Chondrocyte (in vitro differentiated cells): Measurements from ENCODE around the gene GRAMD2B. TPM values are rescaled to one million over a fixed set of nuclear protein-coding genes. Genes with fewer than 3 reads are reported as not detected.
A peak's percentile ranks its signal among the peaks of the same experiment; 100 is the strongest.
"Not testable (repeated sequence)": the region's sequence is repeated elsewhere in the genome, so short reads cannot be mapped to it uniquely, and the experiment has no call there.

Experiments used
- DNase-seq: peaks from one replicate; pipeline ENCODE4 v3.0.0; 2021; ENCODE audit warnings: mixed read lengths, low spot score
- H3K27ac Mint-ChIP-seq: one replicate; pipeline ENCODE4 v1.8.0; 2021; ENCODE audit warnings: mild to moderate bottlenecking, moderate library complexity, mixed read lengths; ENCODE audit not compliant: unreplicated experiment
- H3K27me3 Mint-ChIP-seq: 2 replicates; pipeline ENCODE4 v1.8.0; 2021; ENCODE audit warnings: low read depth, mixed read lengths
- H3K36me3 Mint-ChIP-seq: 2 replicates; pipeline ENCODE4 v1.8.0; 2021; ENCODE audit warnings: low read depth, mixed read lengths
- H3K4me1 Mint-ChIP-seq: 2 replicates; pipeline ENCODE4 v1.8.0; 2021; ENCODE audit warnings: low read depth, mild to moderate bottlenecking, mixed read lengths
- H3K4me3 Mint-ChIP-seq: one replicate; pipeline ENCODE4 v1.8.0; 2021; ENCODE audit warnings: mild to moderate bottlenecking, moderate library complexity, mixed read lengths; ENCODE audit not compliant: unreplicated experiment
- H3K9me3 Mint-ChIP-seq: 2 replicates; pipeline ENCODE4 v1.8.0; 2021; ENCODE audit warnings: low read depth, mixed read lengths
- long read RNA-seq: library from polyadenylated mRNA; stranded (forward); transcript quantifications from one replicate; pipeline ENCODE4 v2.0.0, GENCODE V29; 2021
- total RNA-seq: library from RNA; stranded (reverse); gene quantifications from 3 replicates; pipeline ENCODE4 v1.2.1, GENCODE V29; 2021
- TF ChIP-seq, protein P1 (sequence below): fragments of 200-600 bp; sonication (generic); IDR thresholded peaks from 2 replicates; pipeline ENCODE4 v1.5.0; 2021; ENCODE audit warnings: antibody characterized with exemption, mild to moderate bottlenecking, moderate library complexity

The GRAMD2B gene, protein sequence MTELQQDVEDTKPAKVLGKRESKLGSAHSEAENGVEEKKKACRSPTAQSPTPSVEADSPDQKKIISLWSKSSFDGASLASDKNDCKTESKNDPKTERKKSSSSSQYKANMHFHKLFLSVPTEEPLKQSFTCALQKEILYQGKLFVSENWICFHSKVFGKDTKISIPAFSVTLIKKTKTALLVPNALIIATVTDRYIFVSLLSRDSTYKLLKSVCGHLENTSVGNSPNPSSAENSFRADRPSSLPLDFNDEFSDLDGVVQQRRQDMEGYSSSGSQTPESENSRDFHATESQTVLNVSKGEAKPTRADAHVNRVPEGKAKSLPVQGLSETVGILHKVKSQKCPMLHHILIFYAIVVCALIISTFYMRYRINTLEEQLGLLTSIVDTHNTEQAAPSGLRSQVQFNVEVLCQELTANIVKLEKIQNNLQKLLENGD
- total RNA-seq = 56.5 to 72.4 TPM (median 61.5 TPM) in 3 replicates
- long read RNA-seq, transcript GRAMD2B-219 (13 exons, 2,822 nt) = minor isoform, 6 of 137 reads
- long read RNA-seq, transcript GRAMD2B-201 (14 exons, 3,175 nt) = major isoform, 98 of 137 reads
- long read RNA-seq, partial matches to known transcripts = 1 of 137 reads
- long read RNA-seq, other reads (novel, unspliced or antisense) = 32 of 137 reads

DNA sequence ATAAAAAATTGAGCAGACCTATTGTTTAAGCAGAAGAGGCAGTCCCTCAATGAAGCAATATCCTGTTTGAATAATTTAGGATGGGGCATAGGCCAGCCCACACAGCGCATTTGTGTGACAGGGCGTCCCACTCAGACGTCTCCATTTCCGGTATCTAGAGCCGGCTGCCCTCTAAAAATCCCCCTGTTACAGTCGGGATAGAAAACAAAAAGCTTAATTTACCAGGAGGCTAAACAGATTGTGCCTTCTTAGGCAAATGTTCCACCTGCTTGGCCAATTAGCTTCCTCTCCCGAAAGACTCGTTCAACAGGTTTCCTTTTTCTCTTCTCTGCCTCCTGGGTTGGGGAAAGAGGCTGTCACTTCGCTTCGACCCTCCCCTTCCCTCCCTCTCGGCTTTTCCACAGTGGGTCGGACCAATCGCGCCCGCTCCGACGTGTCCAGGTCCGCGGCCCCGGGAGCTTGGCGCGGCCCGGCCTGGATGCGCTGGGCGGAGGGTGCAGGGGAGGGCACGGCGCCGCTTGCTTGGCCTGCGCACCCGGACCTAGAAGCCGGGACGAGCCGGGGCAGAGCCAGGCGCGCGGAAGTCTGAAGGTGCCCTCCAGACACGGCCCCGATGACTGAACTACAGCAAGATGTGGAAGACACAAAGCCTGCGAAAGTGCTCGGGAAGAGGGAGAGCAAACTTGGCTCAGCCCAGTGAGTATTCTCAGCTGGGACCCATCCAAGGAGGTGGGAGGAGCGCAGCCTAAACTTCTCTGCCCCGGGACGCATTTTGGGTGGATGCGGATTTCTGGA, at the start of gene GRAMD2B:
Gene GRAMD2B, plus strand, starts transcription at position 416 of the 795 bp plus-strand sequence. Its CDS starts 198 bp downstream, at position 614.
- Mint-ChIP-seq H3K27ac (peak within 1 kb of the TSS; percentile 91), H3K9me3 (no peaks in the 10 kb centered on the region), H3K36me3 (peaks cover 7% of the 10 kb centered on the region), H3K27me3 (no peaks in the 10 kb centered on the region), H3K4me3 (peak within 1 kb of the TSS; percentile 89), H3K4me1 (peaks cover 46% of the 10 kb centered on the region)
- DNase-seq = peak; percentile 90
- TF ChIP-seq, protein P1, sequence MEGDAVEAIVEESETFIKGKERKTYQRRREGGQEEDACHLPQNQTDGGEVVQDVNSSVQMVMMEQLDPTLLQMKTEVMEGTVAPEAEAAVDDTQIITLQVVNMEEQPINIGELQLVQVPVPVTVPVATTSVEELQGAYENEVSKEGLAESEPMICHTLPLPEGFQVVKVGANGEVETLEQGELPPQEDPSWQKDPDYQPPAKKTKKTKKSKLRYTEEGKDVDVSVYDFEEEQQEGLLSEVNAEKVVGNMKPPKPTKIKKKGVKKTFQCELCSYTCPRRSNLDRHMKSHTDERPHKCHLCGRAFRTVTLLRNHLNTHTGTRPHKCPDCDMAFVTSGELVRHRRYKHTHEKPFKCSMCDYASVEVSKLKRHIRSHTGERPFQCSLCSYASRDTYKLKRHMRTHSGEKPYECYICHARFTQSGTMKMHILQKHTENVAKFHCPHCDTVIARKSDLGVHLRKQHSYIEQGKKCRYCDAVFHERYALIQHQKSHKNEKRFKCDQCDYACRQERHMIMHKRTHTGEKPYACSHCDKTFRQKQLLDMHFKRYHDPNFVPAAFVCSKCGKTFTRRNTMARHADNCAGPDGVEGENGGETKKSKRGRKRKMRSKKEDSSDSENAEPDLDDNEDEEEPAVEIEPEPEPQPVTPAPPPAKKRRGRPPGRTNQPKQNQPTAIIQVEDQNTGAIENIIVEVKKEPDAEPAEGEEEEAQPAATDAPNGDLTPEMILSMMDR = no peak

DNA sequence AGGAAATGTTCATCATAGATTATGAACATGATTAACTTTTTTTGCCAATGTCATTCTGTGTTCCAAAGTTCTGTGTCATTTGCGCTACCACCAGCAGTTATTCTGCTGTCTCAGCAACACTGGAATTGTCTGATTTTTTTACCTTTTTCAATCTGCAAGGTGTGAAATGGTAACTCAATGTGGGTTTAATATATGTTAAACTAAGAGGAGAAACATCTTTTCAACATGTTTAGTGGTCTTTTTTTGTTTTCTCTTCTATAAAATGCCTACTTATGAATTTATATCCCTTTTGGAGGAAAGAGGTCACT, 49.1 kb upstream of the GRAMD2B start:
- DNase-seq = no peak
- TF ChIP-seq, protein P1 = no peak
- H3K4me3 Mint-ChIP-seq = no peak overlapping the region
- H3K9me3 Mint-ChIP-seq = no peaks in the 10 kb centered on the region
- H3K36me3 Mint-ChIP-seq = no peaks in the 10 kb centered on the region
- peaks cover 65% of the 10 kb centered on the region for H3K4me1 Mint-ChIP-seq
- no peaks in the 10 kb centered on the region for H3K27me3 Mint-ChIP-seq
- H3K27ac Mint-ChIP-seq = no peak overlapping the region

DNA sequence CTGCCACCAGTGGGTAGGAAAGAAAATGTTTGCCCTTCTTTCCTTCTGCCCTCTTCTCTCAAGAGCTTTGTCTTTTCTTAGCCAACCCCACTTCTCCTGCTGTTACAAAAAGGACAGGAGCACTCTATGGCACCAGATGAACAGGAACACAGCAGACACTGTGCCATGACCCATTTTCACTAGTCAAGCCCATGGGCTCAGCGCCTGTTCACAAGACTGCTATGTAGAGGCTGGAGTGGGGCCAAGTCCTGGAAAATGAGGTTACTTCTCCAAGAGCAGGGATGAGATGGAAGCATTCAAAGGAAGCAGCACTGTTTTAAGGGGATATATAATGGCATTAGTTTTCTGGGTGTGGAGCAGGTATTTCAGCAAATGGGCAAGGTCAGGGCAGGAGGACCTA, 46.8 kb upstream of the GRAMD2B start:
- Mint-ChIP-seq H3K27ac (peak overlapping the region; percentile 67), H3K9me3 (peaks cover 17% of the 10 kb centered on the region), H3K4me3 (no peak overlapping the region), H3K36me3 (peaks cover 8% of the 10 kb centered on the region), H3K4me1 (peaks cover 50% of the 10 kb centered on the region), H3K27me3 (no peaks in the 10 kb centered on the region)
- TF ChIP-seq, protein P1 = no peak
- no peak for DNase-seq

DNA sequence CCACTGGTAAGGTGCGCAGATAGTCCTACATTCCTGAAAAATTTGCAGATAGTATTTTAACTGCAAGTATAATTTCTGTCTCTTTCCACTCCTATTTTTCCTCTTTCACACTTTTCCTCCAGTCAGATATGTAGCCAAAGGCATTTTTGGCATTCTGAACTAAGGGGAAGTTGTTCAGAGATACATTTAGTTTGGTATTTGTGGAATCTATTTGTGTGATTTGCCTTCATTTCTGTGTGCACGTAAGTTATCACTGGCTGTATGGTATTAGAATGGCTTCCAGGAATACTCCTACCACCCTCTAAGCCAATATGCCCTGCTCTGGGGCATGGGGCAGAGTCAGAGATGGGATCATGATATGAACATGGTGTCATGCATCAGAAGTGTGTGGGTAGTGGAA, 45.8 kb upstream of the GRAMD2B start:
- Mint-ChIP-seq H3K27ac (peak overlapping the region; percentile 67), H3K36me3 (peaks cover 13% of the 10 kb centered on the region), H3K9me3 (peaks cover 25% of the 10 kb centered on the region), H3K27me3 (no peaks in the 10 kb centered on the region), H3K4me3 (no peak overlapping the region), H3K4me1 (peaks cover 49% of the 10 kb centered on the region)
- TF ChIP-seq, protein P1 = no peak
- no peak for DNase-seq

DNA sequence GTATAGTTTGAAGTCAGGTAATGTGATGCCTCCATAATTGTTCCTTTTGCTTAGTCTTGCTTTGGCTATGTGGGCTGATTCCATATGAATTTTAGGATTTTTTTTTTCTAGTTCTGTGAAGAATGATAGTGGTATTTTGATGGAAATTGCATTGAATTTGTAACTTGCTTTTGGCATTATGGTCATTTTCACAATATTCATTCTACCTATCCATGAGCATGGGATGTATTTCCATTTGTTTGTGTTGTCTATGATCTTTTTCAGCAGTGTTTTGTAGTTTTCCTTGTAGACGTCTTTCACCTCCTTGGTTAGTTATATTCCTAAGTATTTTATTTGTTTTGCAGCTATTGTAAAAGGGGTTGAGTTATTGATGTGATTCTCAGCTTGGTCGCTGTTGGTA, 42.9 kb upstream of the GRAMD2B start:
- H3K36me3 Mint-ChIP-seq = peaks cover 15% of the 10 kb centered on the region
- H3K9me3 Mint-ChIP-seq = peaks cover 28% of the 10 kb centered on the region
- not testable (repeated sequence) for DNase-seq, H3K27ac Mint-ChIP-seq, H3K4me3 Mint-ChIP-seq, H3K27me3 Mint-ChIP-seq
- peaks cover 70% of the 10 kb centered on the region for H3K4me1 Mint-ChIP-seq
